C4-2B (cell line): ENCODE data around the gene CXXC5.
"Not testable (repeated sequence)": the region's sequence is repeated elsewhere in the genome, so short reads cannot be mapped to it uniquely, and the experiment has no call there.

Experiments
- H3K27ac ChIP-seq: fragments of 450-650 bp; 2 replicates; pipeline ENCODE4 v1.5.1; 2017
- ZFX ChIP-seq: fragments of 450-650 bp; IDR thresholded peaks from 2 replicates; pipeline ENCODE4 v1.6.1; 2017
- TF ChIP-seq, protein P1 (sequence below): fragments of 450-650 bp; conservative IDR thresholded peaks from 2 replicates; pipeline ENCODE4 v1.5.1; 2017; ENCODE audit warnings: mild to moderate bottlenecking

The CXXC5 gene

GRCh38 chr5:139726248-139726647 is 78.1 kb downstream of the CXXC5 start:
- TF ChIP-seq, protein P1, sequence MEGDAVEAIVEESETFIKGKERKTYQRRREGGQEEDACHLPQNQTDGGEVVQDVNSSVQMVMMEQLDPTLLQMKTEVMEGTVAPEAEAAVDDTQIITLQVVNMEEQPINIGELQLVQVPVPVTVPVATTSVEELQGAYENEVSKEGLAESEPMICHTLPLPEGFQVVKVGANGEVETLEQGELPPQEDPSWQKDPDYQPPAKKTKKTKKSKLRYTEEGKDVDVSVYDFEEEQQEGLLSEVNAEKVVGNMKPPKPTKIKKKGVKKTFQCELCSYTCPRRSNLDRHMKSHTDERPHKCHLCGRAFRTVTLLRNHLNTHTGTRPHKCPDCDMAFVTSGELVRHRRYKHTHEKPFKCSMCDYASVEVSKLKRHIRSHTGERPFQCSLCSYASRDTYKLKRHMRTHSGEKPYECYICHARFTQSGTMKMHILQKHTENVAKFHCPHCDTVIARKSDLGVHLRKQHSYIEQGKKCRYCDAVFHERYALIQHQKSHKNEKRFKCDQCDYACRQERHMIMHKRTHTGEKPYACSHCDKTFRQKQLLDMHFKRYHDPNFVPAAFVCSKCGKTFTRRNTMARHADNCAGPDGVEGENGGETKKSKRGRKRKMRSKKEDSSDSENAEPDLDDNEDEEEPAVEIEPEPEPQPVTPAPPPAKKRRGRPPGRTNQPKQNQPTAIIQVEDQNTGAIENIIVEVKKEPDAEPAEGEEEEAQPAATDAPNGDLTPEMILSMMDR = no peak
- TF ChIP-seq ZFX = no peak
- H3K27ac ChIP-seq = no peak overlapping the region

GRCh38 chr5:139727615-139728014 is 79.5 kb downstream of the CXXC5 start:
- H3K27ac ChIP-seq = not testable (repeated sequence)

DNA sequence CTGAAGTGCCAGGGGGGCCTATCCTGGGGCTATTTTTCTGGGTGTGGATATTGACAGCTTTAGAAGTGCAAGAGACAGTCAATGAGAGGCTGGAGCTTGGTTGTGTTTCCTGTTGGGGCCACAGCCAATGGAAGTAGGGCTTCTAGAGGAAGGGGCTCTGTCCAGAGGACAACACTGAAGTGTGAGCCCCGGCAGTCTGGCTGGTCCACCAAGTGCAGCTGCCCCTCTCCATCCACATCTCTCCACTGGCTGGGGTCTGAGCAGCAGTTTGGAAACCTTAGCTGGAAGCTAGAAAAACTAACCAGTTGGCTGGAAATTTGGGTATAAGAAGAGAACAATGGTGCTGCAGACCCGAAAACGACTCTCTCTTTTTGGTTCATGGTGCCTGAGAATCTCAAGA is 83.1 kb downstream of the CXXC5 start:
- no peak overlapping the region for H3K27ac ChIP-seq
- TF ChIP-seq ZFX = no peak
- TF ChIP-seq, protein P1 = no peak

- no peak overlapping the region for H3K27ac ChIP-seq
- TF ChIP-seq, protein P1 = no peak
Measured at GRCh38 chr5:139732019-139732418, 83.9 kb downstream of the CXXC5 start.

DNA sequence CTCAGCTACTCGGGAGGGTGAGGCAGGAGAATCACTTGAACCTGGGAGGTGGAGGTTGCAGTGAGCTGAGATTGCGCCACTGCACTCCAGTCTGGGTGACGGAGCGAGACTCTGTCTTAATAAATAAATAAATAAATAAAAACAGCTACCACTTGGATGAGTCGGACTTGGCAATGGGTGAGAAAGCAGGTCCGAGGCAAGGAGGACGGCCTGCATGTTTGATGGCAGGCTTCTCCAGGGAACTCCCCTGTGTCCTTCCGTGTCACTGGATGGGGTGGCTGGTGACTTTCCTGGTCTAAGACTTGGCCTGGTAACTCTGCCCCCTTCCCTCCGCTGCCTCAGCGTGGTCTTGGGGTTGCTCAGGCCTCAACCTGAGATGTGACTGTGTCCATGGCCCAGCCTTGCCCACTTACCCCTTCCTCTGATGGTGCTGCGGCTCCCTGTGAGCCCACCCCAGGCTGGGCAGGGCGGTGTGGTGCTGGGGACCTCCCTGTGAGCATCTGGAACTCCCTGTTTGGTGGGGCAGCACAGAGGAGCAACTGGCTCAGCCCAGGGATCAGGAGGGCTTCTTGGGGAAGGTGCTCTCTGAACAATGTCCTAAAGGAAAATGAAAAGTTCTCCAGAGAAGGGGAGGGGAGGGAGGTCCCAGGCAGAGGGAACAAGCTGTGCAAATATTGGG is 85.0 kb downstream of the CXXC5 start:
- TF ChIP-seq, protein P1 = no peak
- no peak for TF ChIP-seq ZFX
- no peak overlapping the region for H3K27ac ChIP-seq
